GM12873 (cell line): Measurements from ENCODE around the gene CDH11.

ENCODE experiments used
- TF ChIP-seq, protein P1 (sequence below): IDR thresholded peaks from 2 replicates; pipeline ENCODE4 v1.5.1; 2012; ENCODE audit warnings: low read depth, mild to moderate bottlenecking, moderate library complexity, low read length, control low read depth; ENCODE audit not compliant: insufficient read depth; ENCODE audit errors: missing control alignments

The CDH11 gene

DNA sequence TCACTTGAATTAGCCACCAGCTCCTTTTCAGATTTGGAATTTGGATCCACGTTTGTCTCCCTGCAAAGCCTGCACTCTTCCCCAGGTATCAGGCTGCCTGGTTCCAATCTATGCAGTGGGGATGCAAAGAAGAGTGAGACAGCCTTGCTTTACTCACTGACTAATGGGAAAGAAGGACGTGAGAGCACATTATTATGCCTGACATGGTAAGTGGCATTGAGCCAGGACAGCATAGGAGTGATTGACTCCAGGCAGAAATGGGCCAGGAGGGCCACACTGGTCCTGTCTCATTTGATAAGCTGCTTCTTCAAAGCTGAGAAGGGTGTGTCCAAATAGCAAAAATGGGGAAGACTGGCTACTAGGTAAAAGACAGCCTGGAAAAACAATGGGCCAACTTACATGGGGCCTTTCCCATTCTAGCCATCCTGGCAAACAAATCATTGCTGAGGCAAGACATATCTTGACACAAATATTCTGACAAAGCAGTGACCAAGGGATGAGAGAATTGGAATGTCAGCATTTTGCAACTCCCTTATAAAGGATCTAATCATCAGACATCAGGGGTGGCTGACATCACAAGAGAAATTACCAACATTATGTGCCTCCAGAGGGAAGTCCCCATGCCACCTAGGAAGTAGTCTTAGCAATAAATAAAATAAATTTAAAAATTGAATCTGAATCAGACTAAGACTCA lies 38.6 kb downstream of the CDH11 start:
- TF ChIP-seq, protein P1, sequence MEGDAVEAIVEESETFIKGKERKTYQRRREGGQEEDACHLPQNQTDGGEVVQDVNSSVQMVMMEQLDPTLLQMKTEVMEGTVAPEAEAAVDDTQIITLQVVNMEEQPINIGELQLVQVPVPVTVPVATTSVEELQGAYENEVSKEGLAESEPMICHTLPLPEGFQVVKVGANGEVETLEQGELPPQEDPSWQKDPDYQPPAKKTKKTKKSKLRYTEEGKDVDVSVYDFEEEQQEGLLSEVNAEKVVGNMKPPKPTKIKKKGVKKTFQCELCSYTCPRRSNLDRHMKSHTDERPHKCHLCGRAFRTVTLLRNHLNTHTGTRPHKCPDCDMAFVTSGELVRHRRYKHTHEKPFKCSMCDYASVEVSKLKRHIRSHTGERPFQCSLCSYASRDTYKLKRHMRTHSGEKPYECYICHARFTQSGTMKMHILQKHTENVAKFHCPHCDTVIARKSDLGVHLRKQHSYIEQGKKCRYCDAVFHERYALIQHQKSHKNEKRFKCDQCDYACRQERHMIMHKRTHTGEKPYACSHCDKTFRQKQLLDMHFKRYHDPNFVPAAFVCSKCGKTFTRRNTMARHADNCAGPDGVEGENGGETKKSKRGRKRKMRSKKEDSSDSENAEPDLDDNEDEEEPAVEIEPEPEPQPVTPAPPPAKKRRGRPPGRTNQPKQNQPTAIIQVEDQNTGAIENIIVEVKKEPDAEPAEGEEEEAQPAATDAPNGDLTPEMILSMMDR, result no peak

DNA sequence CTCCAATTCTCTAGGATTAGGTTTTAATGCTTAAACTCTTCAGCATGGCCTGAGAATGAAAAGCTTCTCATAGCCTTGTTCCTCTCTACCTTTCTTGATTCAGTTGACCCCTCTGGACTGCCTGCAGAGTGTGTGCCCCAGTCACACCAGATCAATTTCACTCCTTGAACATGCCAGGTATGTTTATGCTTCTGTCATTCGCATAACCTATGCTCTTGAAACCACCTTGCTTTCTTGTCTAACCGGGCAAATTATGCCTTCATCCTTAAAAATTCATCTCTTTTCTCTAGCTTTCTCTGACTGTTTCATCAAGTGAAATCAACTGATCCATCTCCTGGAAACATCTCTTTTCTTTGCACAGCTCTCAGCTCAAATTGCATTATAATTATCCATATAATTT lies 42.3 kb downstream of the CDH11 start:
- TF ChIP-seq, protein P1, result no peak

DNA sequence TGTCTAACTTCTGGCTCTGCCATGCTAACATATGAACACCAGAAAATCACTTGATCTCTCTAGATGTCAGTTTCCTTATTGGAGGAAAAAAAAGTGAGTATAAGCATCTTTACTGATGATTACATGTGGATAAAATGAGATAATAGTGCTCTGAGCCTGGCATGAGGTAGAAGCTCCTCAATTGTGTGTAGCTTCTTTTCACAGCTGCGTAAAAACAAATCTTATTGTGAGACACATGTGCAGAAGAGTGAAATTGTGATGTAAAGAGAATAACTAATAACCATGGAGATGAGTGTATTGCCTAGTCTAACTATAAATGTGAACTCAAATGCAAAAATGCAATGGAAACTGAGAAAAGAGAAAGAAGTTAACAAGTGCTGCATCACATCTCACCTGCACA lies 44.7 kb downstream of the CDH11 start:
- TF ChIP-seq, protein P1, result no peak

DNA sequence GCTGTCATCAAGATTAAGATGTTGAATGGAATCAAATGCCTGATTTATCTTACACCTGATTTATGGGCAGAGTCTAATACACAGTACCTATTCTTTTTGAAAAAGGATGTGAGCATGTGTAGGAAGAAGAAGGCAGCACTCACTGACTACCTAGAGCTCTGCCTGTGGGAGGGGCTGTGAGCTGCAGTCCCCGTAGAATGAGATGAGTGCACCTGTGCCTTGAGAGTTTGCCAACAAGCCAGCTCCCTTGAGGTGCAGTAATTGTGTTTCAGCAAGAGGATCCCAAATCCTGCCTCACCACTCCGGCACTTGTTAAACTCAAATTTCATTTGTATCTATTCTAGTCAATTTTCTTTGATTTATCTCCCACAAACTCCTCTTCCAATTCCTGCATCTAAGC lies 46.0 kb downstream of the CDH11 start:
- TF ChIP-seq, protein P1, result no peak

DNA sequence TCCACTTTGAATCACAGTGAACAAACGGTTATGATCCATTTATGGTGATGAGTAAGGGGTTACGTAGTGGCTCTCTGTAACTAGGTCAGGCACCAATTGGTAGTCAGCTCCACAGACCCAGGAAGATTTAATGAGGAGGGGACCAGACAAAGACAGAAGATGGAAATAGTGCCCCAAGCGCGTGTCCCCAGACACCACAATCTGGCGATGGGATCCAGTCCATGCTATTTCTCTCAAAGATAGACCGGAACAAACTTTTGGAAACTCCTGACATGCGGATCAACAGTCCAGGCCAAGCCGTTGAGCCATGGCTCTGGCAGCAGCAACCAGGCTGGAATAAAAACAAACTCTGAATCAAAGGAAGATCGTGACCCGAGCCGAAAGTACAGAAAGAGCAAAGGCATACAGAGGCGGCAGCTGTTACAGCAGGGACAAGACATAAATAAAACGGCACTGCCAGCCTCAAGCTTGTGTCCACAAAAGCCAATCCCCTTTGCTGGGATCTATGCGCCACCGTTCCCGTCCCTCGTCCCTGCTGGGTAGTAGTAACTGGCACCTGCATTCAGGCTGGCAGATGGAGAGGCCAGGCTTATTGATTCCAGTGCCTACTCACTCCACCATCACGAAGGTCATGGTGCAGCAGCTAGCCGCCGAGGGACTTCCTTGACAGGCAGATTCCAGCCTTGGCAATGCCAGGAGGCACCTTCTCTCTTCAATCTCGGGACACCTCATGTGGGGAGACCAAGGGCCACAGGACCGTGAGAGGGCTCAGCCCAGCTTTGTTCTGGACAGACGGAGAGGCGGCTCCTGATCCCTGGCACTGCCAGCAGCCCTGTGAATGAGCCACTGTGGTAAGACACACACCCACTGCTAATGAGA lies 50.2 kb downstream of the CDH11 start:
- TF ChIP-seq, protein P1, result no peak

DNA sequence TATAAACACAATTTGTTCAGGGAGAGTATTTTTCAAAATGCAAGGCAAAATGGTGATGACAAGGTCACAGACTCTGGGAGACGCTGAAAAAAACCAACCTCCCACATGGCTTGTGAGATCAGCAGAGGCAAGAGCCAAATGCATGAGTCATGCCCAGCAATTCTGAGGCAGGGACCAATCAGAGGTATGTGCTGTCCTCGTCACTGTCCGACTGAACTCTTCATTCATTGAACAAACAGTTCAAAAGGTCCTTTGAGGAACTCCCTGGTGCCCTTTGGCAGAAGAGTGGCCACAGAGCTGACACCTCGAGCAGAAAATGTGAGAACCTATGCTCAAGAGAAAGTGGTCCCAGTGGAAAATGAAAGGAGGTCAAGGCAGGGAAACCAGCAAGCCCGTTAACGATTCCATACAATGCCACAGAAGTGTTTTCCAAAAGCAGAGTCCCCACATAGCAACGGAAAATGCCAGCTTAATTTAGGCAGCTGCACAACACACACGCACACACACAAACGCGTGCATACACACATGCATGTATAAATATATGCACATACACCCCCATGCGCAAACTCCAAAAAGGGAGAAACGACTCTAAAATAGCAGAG lies 50.9 kb downstream of the CDH11 start:
- TF ChIP-seq, protein P1, result no peak

DNA sequence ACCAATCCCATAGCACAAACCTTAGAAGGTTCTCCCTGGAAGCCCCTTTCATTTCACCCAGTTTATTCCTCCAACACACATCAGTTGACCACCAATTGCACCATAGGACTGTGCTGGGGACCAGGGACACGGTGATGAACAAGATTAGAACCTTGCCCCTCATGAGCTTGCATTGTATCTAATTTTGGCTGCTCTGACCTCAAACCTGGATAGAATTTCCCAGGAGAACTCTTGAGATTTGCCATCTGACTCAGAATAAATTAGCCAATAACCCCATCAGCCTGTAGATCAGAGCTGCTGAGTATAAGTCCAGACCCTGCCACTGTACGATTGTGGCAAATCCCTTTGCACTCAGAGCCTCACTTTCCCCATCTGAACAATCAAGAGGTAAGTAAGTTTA lies 52.1 kb downstream of the CDH11 start:
- TF ChIP-seq, protein P1, result no peak
